Panc1 (cell line): ENCODE measurements around the gene TREML4. TPM values are rescaled to one million over a fixed set of nuclear protein-coding genes. Genes with fewer than 3 reads are reported as not detected.

Source experiments
- ATAC-seq: fragments of 200-7000 bp; cut with Tn5 transposase; 2 replicates; pipeline ENCODE4 v1.9.1; 2020; ENCODE audit warnings: mild to moderate bottlenecking, moderate library complexity
- BruUV-seq: library from RNA; stranded (reverse); fragments of 400-500 nt; replicated peaks from 2 replicates; lab custom pipeline; 2021; lab: Mats Ljungman, UMichigan
- CTCF ChIA-PET: fragments of 300-600 bp; sonication (Branson Sonifier 250); formaldehyde crosslinking; loops from one replicate; lab custom pipeline; 2022; ENCODE audit warnings: antibody characterized with exemption; lab: Charles Lee
- POLR2A ChIA-PET: fragments of 300-600 bp; sonication (Branson Sonifier 250); formaldehyde crosslinking; loops from one replicate; lab custom pipeline; 2022; ENCODE audit warnings: antibody characterized with exemption; lab: Charles Lee
- DNase-seq: peaks from one replicate; pipeline ENCODE4 v3.0.0-alpha.2; 2010; ENCODE audit warnings: low read depth, low spot score
- H3K27ac ChIP-seq: 2 replicates; pipeline ENCODE4 v1.5.1; 2011; ENCODE audit warnings: mild to moderate bottlenecking, low read length, inconsistent platforms
- H3K27me3 ChIP-seq: fragments of 200-500 bp; sonication (Bioruptor generic); 2 replicates; pipeline ENCODE4 v1.6.0; 2014; ENCODE audit warnings: low read length, inconsistent platforms; ENCODE audit not compliant: control insufficient read depth, insufficient read depth
- H3K36me3 ChIP-seq: fragments of 200-500 bp; sonication (Bioruptor generic); 2 replicates; pipeline ENCODE4 v1.5.1; 2014; ENCODE audit warnings: inconsistent platforms, mild to moderate bottlenecking, low read length, moderate library complexity; ENCODE audit not compliant: control insufficient read depth, insufficient read depth
- H3K4me1 ChIP-seq: 2 replicates; pipeline ENCODE4 v1.5.1; 2011; ENCODE audit warnings: inconsistent platforms, mild to moderate bottlenecking, low read length, moderate library complexity; ENCODE audit not compliant: control insufficient read depth, insufficient read depth
- H3K4me3 ChIP-seq, 2 experiments: 2 replicates each; pipeline ENCODE4 v1.5.1; 2011 to 2012; ENCODE audit warnings: low read depth in 2 of 2, low read length in 2 of 2, mild to moderate bottlenecking in 2 of 2, inconsistent platforms in 1 of 2, moderate library complexity in 1 of 2
- H3K9me3 ChIP-seq: fragments of 200-500 bp; sonication (Bioruptor generic); 2 replicates; pipeline ENCODE4 v1.5.1; 2014; ENCODE audit warnings: low read depth, mild to moderate bottlenecking, inconsistent platforms, low read length, moderate library complexity; ENCODE audit not compliant: control insufficient read depth, insufficient read depth
- POLR2AphosphoS5 ChIP-seq: IDR thresholded peaks from 2 replicates; pipeline ENCODE4 v1.6.1; 2012; ENCODE audit warnings: mild to moderate bottlenecking, low read depth, low read length, moderate library complexity
- SIN3A ChIP-seq: IDR thresholded peaks from 2 replicates; pipeline ENCODE4 v1.6.1; 2012; ENCODE audit warnings: low read depth, mild to moderate bottlenecking, low read length, moderate library complexity, borderline replicate concordance; ENCODE audit not compliant: insufficient read depth
- TCF7L2 ChIP-seq: IDR thresholded peaks from 2 replicates; pipeline ENCODE4 v1.6.1; 2011; ENCODE audit warnings: mild to moderate bottlenecking, low read depth, low read length, inconsistent platforms
- in situ Hi-C: cut with HindIII; loops from 2 replicates; pipeline ENCODE4 v1.10.0; 2016; ENCODE audit warnings: low sequenced_read_pairs, low pct_unique_long_range_greater_than_20kb
- intact Hi-C: fragments of 100-400 bp; cut with micrococcal nuclease; formaldehyde crosslinking; loops from one replicate; pipeline ENCODE4 v1.10.0; 2022; ENCODE audit not compliant: unreplicated experiment
- total RNA-seq: library from RNA; stranded (reverse); gene quantifications from one replicate; pipeline ENCODE4 v1.2.1, GENCODE V29; 2021; ENCODE audit not compliant: unreplicated experiment
- TF ChIP-seq, protein P1 (sequence below): fragments of 450-650 bp; IDR thresholded peaks from 2 replicates; pipeline ENCODE4 v1.5.1; 2017; ENCODE audit warnings: mild to moderate bottlenecking
- TF ChIP-seq, protein P2 (sequence below), 2 experiments: IDR thresholded peaks; 2 replicates each; pipeline ENCODE4 v1.6.1; 2011 to 2012; ENCODE audit warnings: low read depth in 2 of 2, control low read depth in 1 of 2, low read length in 1 of 2, mild to moderate bottlenecking in 1 of 2, moderate library complexity in 1 of 2; ENCODE audit not compliant: insufficient read depth in 1 of 2

TREML4 gene
- total RNA-seq, 1 experiment from 2014 or later: not detected

DNA sequence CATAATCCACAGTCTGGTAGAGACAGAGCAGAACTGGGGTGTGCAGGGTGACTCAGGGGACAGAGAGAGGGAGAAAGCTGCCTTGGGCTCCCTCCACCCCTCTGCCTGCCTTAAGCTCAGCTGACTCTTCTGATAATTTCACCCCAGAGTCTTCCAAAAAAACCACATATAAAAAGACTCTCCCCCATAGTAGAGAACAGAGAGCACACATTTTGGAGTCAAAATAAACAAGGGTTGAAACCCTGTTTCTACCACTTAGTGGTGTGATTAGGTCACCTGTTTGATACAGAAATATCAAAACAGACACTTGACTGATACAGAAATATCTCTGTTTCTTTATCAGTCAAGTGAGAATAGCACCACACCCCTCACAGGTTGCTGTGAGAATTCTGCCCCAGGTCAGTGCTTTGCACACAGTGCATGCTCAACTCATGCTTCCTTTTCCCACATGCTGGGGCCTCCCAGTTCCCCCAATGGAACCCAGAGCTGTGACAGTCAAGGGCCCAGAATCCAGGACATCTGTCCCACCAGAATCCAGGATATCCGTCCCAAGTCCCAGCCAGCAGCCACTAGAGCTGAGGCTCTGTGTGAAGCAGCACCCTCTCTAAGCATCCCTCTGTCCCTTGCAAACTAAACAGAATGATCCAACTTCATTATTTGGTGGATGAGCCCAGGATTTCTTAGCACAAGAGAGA is 28.4 kb upstream of the TREML4 start:
- H3K4me3 ChIP-seq: no peak overlapping the region
- POLR2A ChIA-PET: no interaction called here

DNA sequence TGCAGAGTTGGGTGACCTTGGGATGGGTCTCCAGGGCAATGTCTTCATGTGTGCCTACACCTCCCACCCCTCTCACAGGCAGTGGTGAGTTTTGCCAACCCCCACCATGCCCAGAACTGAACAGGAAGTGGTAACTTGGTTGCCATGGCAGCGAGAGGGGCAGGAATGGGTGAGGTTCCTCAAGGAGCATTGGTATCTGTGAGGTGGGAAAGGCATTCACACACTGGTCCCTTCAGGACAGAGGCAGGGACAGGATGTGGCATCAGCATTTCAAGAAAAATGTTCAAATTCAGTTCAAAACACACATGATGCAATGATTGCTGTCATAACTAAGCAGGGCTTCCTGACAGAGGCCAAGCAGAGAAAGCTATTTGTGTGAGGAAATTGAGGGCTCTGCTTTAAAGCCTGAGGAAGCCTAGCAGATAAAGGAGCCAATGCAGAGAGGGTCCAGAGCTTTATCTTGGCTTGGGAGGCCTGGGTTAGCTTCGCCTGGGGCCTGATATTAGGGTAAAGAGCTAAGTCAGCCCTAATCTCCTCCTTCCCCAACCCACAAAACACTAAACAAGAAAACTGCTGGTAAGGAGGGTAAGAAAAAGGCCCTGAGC is 27.8 kb upstream of the TREML4 start:
- H3K9me3 ChIP-seq: no peaks in the 10 kb centered on the region
- intact Hi-C loops (no loop called here), in situ Hi-C loops (no loop called here)
- peaks cover 6% of the 10 kb centered on the region for H3K27me3 ChIP-seq
- no peak for DNase-seq
- CTCF ChIA-PET: no interaction called here
- H3K4me1 ChIP-seq: no peaks in the 10 kb centered on the region
- no peaks in the 10 kb centered on the region for H3K36me3 ChIP-seq
- no peak overlapping the region for H3K4me3 ChIP-seq
- no peak overlapping the region for H3K27ac ChIP-seq
- TF ChIP-seq TCF7L2 (no peak), POLR2AphosphoS5 (no peak), SIN3A (no peak)
- TF ChIP-seq, protein P1, sequence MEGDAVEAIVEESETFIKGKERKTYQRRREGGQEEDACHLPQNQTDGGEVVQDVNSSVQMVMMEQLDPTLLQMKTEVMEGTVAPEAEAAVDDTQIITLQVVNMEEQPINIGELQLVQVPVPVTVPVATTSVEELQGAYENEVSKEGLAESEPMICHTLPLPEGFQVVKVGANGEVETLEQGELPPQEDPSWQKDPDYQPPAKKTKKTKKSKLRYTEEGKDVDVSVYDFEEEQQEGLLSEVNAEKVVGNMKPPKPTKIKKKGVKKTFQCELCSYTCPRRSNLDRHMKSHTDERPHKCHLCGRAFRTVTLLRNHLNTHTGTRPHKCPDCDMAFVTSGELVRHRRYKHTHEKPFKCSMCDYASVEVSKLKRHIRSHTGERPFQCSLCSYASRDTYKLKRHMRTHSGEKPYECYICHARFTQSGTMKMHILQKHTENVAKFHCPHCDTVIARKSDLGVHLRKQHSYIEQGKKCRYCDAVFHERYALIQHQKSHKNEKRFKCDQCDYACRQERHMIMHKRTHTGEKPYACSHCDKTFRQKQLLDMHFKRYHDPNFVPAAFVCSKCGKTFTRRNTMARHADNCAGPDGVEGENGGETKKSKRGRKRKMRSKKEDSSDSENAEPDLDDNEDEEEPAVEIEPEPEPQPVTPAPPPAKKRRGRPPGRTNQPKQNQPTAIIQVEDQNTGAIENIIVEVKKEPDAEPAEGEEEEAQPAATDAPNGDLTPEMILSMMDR: no peak
- TF ChIP-seq, protein P2, sequence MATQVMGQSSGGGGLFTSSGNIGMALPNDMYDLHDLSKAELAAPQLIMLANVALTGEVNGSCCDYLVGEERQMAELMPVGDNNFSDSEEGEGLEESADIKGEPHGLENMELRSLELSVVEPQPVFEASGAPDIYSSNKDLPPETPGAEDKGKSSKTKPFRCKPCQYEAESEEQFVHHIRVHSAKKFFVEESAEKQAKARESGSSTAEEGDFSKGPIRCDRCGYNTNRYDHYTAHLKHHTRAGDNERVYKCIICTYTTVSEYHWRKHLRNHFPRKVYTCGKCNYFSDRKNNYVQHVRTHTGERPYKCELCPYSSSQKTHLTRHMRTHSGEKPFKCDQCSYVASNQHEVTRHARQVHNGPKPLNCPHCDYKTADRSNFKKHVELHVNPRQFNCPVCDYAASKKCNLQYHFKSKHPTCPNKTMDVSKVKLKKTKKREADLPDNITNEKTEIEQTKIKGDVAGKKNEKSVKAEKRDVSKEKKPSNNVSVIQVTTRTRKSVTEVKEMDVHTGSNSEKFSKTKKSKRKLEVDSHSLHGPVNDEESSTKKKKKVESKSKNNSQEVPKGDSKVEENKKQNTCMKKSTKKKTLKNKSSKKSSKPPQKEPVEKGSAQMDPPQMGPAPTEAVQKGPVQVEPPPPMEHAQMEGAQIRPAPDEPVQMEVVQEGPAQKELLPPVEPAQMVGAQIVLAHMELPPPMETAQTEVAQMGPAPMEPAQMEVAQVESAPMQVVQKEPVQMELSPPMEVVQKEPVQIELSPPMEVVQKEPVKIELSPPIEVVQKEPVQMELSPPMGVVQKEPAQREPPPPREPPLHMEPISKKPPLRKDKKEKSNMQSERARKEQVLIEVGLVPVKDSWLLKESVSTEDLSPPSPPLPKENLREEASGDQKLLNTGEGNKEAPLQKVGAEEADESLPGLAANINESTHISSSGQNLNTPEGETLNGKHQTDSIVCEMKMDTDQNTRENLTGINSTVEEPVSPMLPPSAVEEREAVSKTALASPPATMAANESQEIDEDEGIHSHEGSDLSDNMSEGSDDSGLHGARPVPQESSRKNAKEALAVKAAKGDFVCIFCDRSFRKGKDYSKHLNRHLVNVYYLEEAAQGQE (IDR thresholded peaks at IDR 0.05; ENCODE audit: insufficient read depth in 1 of 2, low read depth in 2 of 2, low read length in 1 of 2): no peak
- no peak for ATAC-seq
- POLR2A ChIA-PET: no interaction called here
- no TSS peak for BruUV-seq

More for the DNA sequence above, 28.4 kb upstream of the TREML4 start:
- intact Hi-C loops: no loop called here
- Histone ChIP-seq H3K27ac (no peak overlapping the region), H3K9me3 (no peaks in the 10 kb centered on the region), H3K4me1 (no peaks in the 10 kb centered on the region), H3K27me3 (peaks cover 4% of the 10 kb centered on the region), H3K36me3 (no peaks in the 10 kb centered on the region)
- TF ChIP-seq TCF7L2: no peak
- TF ChIP-seq POLR2AphosphoS5: no peak
- no peak for TF ChIP-seq SIN3A
- TF ChIP-seq, protein P2 (IDR thresholded peaks at IDR 0.05; ENCODE audit: insufficient read depth in 1 of 2, low read depth in 2 of 2, low read length in 1 of 2): no peak
- TF ChIP-seq, protein P1: no peak
- CTCF ChIA-PET: no interaction called here
- DNase-seq (no peak), ATAC-seq (no peak)
- BruUV-seq: no TSS peak
- in situ Hi-C loops: no loop called here
